ENCODE results near the gene HDGFL3. TPM values are rescaled to one million over a fixed set of nuclear protein-coding genes. Genes with fewer than 3 reads are reported as not detected.

Gene HDGFL3
- total RNA-seq, 1 donor from 2014 or later: 27.7 TPM

DNA sequence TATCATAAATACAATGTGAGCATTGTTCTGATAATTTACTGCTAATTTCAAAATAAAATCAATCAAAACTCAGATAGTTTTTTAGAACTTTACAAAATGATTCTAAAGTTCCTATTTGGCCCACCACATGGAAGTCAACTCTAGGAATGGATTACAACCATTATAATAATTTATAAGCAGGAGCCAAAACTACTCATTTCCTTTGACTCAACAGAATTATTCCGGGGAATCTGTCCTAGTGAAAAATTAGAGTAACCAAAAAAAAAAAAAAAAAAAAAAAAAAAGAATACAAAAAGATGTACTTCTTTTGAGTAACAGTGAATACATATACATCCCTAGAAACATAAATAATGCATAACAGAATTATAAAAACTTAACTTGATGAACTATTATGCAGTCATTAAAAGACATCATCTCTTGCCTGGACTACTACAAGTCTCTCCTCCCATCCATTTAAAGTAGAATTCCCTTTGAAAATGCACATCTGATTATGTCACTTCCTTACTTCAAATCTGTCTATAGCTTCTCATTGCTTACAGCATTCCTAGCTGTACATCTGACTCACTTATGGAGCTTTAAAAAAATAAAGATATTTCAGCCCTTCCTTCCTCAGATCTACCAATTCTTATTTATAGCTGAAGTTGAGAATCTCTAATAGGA is 43.4 kb downstream of the HDGFL3 start:
- Histone ChIP-seq H3K4me1 (no peaks in the 10 kb centered on the region), H3K27me3 (no peaks in the 10 kb centered on the region), H3K9me3 (no peaks in the 10 kb centered on the region), H3K27ac (no peak overlapping the region), H3K4me3 (no peak overlapping the region), H3K36me3 (peaks cover 0 to 11% of the 10 kb centered on the region in 2 donors)
- intact Hi-C loops (cut with DNase I): no loop called here
- TF ChIP-seq, protein P1, sequence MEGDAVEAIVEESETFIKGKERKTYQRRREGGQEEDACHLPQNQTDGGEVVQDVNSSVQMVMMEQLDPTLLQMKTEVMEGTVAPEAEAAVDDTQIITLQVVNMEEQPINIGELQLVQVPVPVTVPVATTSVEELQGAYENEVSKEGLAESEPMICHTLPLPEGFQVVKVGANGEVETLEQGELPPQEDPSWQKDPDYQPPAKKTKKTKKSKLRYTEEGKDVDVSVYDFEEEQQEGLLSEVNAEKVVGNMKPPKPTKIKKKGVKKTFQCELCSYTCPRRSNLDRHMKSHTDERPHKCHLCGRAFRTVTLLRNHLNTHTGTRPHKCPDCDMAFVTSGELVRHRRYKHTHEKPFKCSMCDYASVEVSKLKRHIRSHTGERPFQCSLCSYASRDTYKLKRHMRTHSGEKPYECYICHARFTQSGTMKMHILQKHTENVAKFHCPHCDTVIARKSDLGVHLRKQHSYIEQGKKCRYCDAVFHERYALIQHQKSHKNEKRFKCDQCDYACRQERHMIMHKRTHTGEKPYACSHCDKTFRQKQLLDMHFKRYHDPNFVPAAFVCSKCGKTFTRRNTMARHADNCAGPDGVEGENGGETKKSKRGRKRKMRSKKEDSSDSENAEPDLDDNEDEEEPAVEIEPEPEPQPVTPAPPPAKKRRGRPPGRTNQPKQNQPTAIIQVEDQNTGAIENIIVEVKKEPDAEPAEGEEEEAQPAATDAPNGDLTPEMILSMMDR (IDR thresholded peaks at IDR 0.05): no peak
- no peak for TF ChIP-seq POLR2AphosphoS5 (IDR thresholded peaks at IDR 0.05; ENCODE audit: insufficient read depth in 1 of 2, low read depth in 1 of 2)
- TF ChIP-seq POLR2A (IDR thresholded peaks at IDR 0.05): no peak
- DNase-seq (ENCODE audit: extremely low spot score in 2 of 2): no peak

DNA sequence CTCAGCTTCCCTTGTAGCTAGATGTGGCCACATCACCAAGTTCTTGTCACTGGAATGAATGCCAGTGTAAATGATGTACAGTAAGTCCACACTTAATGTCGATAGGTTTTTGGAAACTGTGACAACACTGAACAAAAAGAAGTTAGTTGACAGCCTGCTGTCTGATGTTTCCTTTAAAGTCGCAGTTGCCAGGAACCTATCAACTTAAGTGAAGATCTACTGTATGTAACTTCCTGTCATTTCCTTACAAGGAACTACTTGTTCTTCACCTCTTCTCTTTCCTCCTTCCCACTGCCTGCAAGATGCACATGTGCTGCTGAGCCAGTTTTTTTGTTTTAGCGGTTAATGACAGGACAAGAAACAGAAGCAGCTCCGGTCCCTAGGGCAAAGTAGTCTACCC is 44.6 kb downstream of the HDGFL3 start:
- H3K9me3 ChIP-seq: no peaks in the 10 kb centered on the region

DNA sequence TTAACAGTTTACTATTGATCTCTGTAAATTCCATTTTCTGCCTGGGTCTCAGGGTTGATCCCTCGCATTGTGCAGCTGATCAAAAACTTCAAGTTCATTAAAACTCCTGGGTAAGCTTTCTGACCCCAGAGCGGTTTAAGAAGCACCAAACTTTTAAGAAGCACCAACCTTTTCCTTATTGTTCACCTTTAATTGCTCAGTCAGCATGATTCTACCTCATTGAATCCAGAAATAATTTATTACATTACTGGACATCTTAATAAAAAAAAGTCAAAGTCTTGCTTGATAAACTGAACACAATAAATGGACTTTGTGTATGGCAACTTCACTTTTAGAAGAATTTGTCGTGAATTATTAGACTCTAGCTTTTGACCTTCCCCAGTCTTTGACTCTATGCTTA is 46.9 kb downstream of the HDGFL3 start:
- Histone ChIP-seq H3K4me1 (no peaks in the 10 kb centered on the region), H3K36me3 (peaks cover 0 to 24% of the 10 kb centered on the region in 2 donors), H3K27me3 (no peaks in the 10 kb centered on the region), H3K4me3 (no peak overlapping the region), H3K27ac (no peak overlapping the region), H3K9me3 (no peaks in the 10 kb centered on the region)
- DNase-seq (ENCODE audit: extremely low spot score in 2 of 2): no peak
- TF ChIP-seq, protein P1 (IDR thresholded peaks at IDR 0.05): no peak
- no peak for TF ChIP-seq POLR2AphosphoS5 (IDR thresholded peaks at IDR 0.05; ENCODE audit: insufficient read depth in 1 of 2, low read depth in 1 of 2)
- no peak for TF ChIP-seq POLR2A (IDR thresholded peaks at IDR 0.05)
- intact Hi-C loops (cut with DNase I): no loop called here

More for the DNA sequence above, 44.6 kb downstream of the HDGFL3 start:
- peaks cover 0 to 11% of the 10 kb centered on the region in 2 donors for H3K36me3 ChIP-seq
- H3K27ac ChIP-seq: no peak overlapping the region
- no peak for DNase-seq (ENCODE audit: extremely low spot score in 2 of 2)
- H3K4me1 ChIP-seq: no peaks in the 10 kb centered on the region
- no peak overlapping the region for H3K4me3 ChIP-seq
- intact Hi-C loops (cut with DNase I): no loop called here
- TF ChIP-seq POLR2A (IDR thresholded peaks at IDR 0.05): no peak
- TF ChIP-seq, protein P1 (IDR thresholded peaks at IDR 0.05): no peak
- no peak for TF ChIP-seq POLR2AphosphoS5 (IDR thresholded peaks at IDR 0.05; ENCODE audit: insufficient read depth in 1 of 2, low read depth in 1 of 2)
- no peaks in the 10 kb centered on the region for H3K27me3 ChIP-seq

DNA sequence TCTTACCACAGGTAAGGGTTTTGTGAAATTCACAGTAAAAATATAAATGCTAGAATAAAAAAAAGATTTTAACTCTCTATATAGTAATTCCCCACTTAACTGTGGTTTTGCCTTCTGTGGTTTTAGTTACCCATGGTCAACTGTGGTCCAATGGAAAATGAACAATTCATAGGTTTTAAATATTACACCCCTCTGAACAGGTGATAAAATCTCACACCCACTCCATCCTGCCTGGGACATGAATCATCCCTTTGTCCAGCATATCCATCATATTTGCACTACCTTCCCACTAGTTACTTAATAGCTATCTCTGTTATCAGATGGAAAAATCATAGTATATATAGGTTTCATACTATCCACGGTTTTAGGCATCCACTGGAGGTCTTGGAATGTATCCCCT is 49.2 kb downstream of the HDGFL3 start:
- no peaks in the 10 kb centered on the region for H3K9me3 ChIP-seq
- no peak overlapping the region for H3K27ac ChIP-seq
- TF ChIP-seq, protein P1 (IDR thresholded peaks at IDR 0.05): no peak
- TF ChIP-seq POLR2A (IDR thresholded peaks at IDR 0.05) (no peak), POLR2AphosphoS5 (IDR thresholded peaks at IDR 0.05; ENCODE audit: insufficient read depth in 1 of 2, low read depth in 1 of 2) (no peak)
- intact Hi-C loops (cut with DNase I): loop anchor here (5.0 kb wide), 1 partner anchor 926 kb away; no protein-coding TSS in a partner anchor
- no peaks in the 10 kb centered on the region for H3K27me3 ChIP-seq
- H3K36me3 ChIP-seq: peaks cover 0 to 17% of the 10 kb centered on the region in 2 donors
- H3K4me1 ChIP-seq: no peaks in the 10 kb centered on the region
- H3K4me3 ChIP-seq: no peak overlapping the region
- DNase-seq (ENCODE audit: extremely low spot score in 2 of 2): no peak

DNA sequence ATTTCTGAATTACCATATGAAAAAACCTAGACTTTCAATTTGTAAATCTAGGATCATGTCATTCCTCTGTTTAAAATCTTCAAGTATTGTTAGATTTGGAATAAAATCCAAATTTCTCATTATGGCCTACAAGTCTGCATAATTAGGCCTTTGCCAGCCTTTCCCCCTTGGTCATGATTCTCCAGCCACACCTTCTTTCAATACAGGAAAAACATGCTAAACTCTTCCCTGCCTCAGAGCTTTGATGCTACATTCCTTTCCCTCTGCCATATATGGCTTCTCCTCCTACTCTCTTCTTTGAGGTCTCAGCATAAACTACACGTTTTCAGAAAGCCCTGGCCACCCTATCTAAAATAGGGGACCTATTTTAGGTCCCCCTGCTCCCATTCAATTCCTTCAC is 51.7 kb downstream of the HDGFL3 start:
- no peak for DNase-seq (ENCODE audit: extremely low spot score in 2 of 2)
- H3K9me3 ChIP-seq: no peaks in the 10 kb centered on the region
- H3K4me1 ChIP-seq: no peaks in the 10 kb centered on the region
- no peaks in the 10 kb centered on the region for H3K27me3 ChIP-seq
- H3K27ac ChIP-seq: no peak overlapping the region
- no peak for TF ChIP-seq POLR2A (IDR thresholded peaks at IDR 0.05)
- TF ChIP-seq, protein P1 (IDR thresholded peaks at IDR 0.05): no peak
- no peak for TF ChIP-seq POLR2AphosphoS5 (IDR thresholded peaks at IDR 0.05; ENCODE audit: insufficient read depth in 1 of 2, low read depth in 1 of 2)
- peaks cover 0 to 14% of the 10 kb centered on the region in 2 donors for H3K36me3 ChIP-seq
- no peak overlapping the region for H3K4me3 ChIP-seq
- intact Hi-C loops (cut with DNase I): loop anchor here (5.0 kb wide), 1 partner anchor 924 kb away; no protein-coding TSS in a partner anchor
